SK-N-SH treated with all-trans-retinoic acid at 6 μM for 48 hours (cell line): Measurements from ENCODE around the gene RAPGEF5.

Experiments used
- ARNTL ChIP-seq: fragments of 450-650 bp; formaldehyde crosslinking; IDR thresholded peaks from 2 replicates; pipeline ENCODE4 v1.5.0; 2020; ENCODE audit warnings: low read depth, mild to moderate bottlenecking, moderate library complexity, borderline replicate concordance
- CSRNP3 ChIP-seq: fragments of 250-450 bp; sonication (Bioruptor Pico); IDR thresholded peaks from 2 replicates; pipeline ENCODE4 v1.5.1; 2021; ENCODE audit warnings: mild to moderate bottlenecking, moderate library complexity
- ESRRG ChIP-seq: fragments of 250-450 bp; sonication (Bioruptor Pico); IDR thresholded peaks from 2 replicates; pipeline ENCODE4 v1.6.1; 2021; ENCODE audit warnings: mild to moderate bottlenecking
- SNAI2 ChIP-seq: fragments of 250-450 bp; sonication (Bioruptor Pico); IDR thresholded peaks from 2 replicates; pipeline ENCODE4 v1.5.0; 2020; ENCODE audit warnings: mild to moderate bottlenecking, moderate library complexity
- TOX ChIP-seq: fragments of 250-450 bp; sonication (Bioruptor Pico); IDR thresholded peaks from 2 replicates; pipeline ENCODE4 v1.8.0; 2021; ENCODE audit warnings: mild to moderate bottlenecking, moderate library complexity, borderline replicate concordance
- TF ChIP-seq, protein P1 (sequence below): fragments of 250-450 bp; sonication (Bioruptor Pico); IDR thresholded peaks from 2 replicates; pipeline ENCODE4 v1.5.0; 2020; ENCODE audit warnings: mild to moderate bottlenecking, moderate library complexity

DNA sequence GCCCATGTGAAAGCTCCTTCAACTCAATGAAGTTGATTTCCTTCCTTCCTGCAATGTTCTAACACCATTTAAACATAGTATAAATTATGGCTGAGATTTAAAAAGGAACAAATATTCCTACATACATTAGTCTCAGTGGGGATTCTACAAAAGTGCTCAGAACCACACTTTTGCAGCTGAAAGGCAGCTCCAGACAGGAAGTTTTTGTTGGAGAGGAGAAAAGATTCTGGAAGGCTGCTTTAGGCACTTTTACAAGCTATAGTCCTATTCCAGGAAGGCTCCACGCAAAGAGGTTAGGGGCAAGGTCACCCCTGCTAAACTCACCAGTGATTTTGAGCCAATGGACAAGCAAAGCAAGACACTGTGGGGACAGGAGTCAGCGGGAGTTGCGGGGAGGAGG is 232.0 kb downstream of the RAPGEF5 start:
- TF ChIP-seq, protein P1, sequence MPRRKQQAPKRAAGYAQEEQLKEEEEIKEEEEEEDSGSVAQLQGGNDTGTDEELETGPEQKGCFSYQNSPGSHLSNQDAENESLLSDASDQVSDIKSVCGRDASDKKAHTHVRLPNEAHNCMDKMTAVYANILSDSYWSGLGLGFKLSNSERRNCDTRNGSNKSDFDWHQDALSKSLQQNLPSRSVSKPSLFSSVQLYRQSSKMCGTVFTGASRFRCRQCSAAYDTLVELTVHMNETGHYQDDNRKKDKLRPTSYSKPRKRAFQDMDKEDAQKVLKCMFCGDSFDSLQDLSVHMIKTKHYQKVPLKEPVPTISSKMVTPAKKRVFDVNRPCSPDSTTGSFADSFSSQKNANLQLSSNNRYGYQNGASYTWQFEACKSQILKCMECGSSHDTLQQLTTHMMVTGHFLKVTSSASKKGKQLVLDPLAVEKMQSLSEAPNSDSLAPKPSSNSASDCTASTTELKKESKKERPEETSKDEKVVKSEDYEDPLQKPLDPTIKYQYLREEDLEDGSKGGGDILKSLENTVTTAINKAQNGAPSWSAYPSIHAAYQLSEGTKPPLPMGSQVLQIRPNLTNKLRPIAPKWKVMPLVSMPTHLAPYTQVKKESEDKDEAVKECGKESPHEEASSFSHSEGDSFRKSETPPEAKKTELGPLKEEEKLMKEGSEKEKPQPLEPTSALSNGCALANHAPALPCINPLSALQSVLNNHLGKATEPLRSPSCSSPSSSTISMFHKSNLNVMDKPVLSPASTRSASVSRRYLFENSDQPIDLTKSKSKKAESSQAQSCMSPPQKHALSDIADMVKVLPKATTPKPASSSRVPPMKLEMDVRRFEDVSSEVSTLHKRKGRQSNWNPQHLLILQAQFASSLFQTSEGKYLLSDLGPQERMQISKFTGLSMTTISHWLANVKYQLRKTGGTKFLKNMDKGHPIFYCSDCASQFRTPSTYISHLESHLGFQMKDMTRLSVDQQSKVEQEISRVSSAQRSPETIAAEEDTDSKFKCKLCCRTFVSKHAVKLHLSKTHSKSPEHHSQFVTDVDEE (CRISPR knock-in tag), result no peak
- TF ChIP-seq CSRNP3 (no peak), TOX (CRISPR knock-in tag) (no peak), ESRRG (no peak), SNAI2 (CRISPR knock-in tag) (no peak), ARNTL (no peak)
